K562 (cell line): ENCODE data around the gene DBH. TPM values are rescaled to one million over a fixed set of nuclear protein-coding genes. Genes with fewer than 3 reads are reported as not detected.

Experiments used
- ATAC-seq: fragments of 200-7000 bp; cut with Tn5 transposase; 3 replicates; pipeline ENCODE4 v1.9.1; 2020; ENCODE audit warnings: moderate library complexity
- BruUV-seq: library from RNA; stranded (reverse); fragments of 400-500 nt; replicated peaks from 2 replicates; lab custom pipeline; 2021; lab: Mats Ljungman, UMichigan
- CTCF ChIA-PET: fragments of 300-600 bp; formaldehyde crosslinking; extraction: SDS; loops from one replicate; lab custom pipeline; 2021; ENCODE audit warnings: low intra/inter-chr PET ratio; lab: Yijun Ruan, JAX
- POLR2A ChIA-PET: fragments of 300-600, 350-650 bp; sonication (Branson Sonifier 250); formaldehyde crosslinking; extraction: SDS; loops from one replicate; lab custom pipeline; 2021; ENCODE audit warnings: antibody characterized with exemption, inconsistent platforms; lab: Yijun Ruan, JAX
- DNase-seq, 4 experiments: peaks; one replicate each; pipeline versions ENCODE4 v3.0.0 to v3.0.0-alpha.2; 2011 to 2018; ENCODE audit warnings: low spot score in 3 of 4, mixed read lengths in 3 of 4; ENCODE audit errors: extremely low read depth in 1 of 4
- FAIRE-seq: peaks from 2 replicates; lab custom pipeline; 2011; peaks lifted over from hg19 to GRCh38; lab: Jason Lieb, UNC
- H2AFZ ChIP-seq: 2 replicates; pipeline ENCODE4 v1.6.0; 2011; ENCODE audit warnings: low read depth, low read length, control low read depth, inconsistent platforms
- H3K27ac ChIP-seq: fragments of 200-600 bp; 3 replicates; pipeline ENCODE4 v1.8.0; 2011; ENCODE audit warnings: low read depth, mild to moderate bottlenecking, control low read depth, inconsistent platforms, low read length, moderate library complexity, mixed read lengths; ENCODE audit errors: extremely low read depth
- H3K27me3 ChIP-seq, 2 experiments: fragments of 300-600 bp in 1 of 2; 2 replicates in 1 of 2; 3 replicates in 1 of 2; pipeline versions ENCODE4 v1.6.0 to v1.8.0; 2011; ENCODE audit warnings: inconsistent platforms in 2 of 2, low read length in 2 of 2, mild to moderate bottlenecking in 1 of 2, mixed read lengths in 1 of 2, moderate library complexity in 1 of 2; ENCODE audit not compliant: control insufficient read depth in 2 of 2, insufficient read depth in 2 of 2
- H3K36me3 ChIP-seq: fragments of 300-600 bp; 3 replicates; pipeline ENCODE4 v1.8.0; 2011; ENCODE audit warnings: mild to moderate bottlenecking, low read length, inconsistent platforms; ENCODE audit not compliant: control insufficient read depth, insufficient read depth
- H3K4me1 ChIP-seq, 2 experiments: fragments of 200-600 bp in 1 of 2; replicated peaks in 1 of 2; 2 replicates in 1 of 2; 3 replicates in 1 of 2; pipeline versions ENCODE4 v1.5.1 to v1.8.0; 2011; ENCODE audit warnings: inconsistent platforms in 2 of 2, low read length in 2 of 2, mild to moderate bottlenecking in 1 of 2, mixed read lengths in 1 of 2, moderate library complexity in 1 of 2; ENCODE audit not compliant: control insufficient read depth in 2 of 2, insufficient read depth in 2 of 2
- H3K4me2 ChIP-seq: 2 replicates; pipeline ENCODE4 v1.6.1; 2011; ENCODE audit warnings: low read length, control low read depth, inconsistent platforms, mixed read lengths; ENCODE audit not compliant: insufficient read depth
- H3K4me3 ChIP-seq: fragments of 200-600 bp; sonication (generic), shearing (Covaris generic); 2 replicates; pipeline ENCODE4 v1.5.1; 2016; ENCODE audit warnings: control low read depth, inconsistent platforms
- H3K79me2 ChIP-seq: fragments of 200-600 bp; 3 replicates; pipeline ENCODE4 v1.8.0; 2011; ENCODE audit warnings: low read length, inconsistent platforms; ENCODE audit not compliant: control insufficient read depth, insufficient read depth
- H3K9ac ChIP-seq, 2 experiments: 2 replicates each; pipeline versions ENCODE4 v1.6.0 to v1.6.1; 2011; ENCODE audit warnings: low read depth in 2 of 2, low read length in 2 of 2, control low read depth in 1 of 2, inconsistent platforms in 1 of 2, mild to moderate bottlenecking in 1 of 2, mixed read lengths in 1 of 2; ENCODE audit not compliant: insufficient read depth in 1 of 2
- H3K9me1 ChIP-seq: one replicate; pipeline ENCODE4 v1.6.0; 2011; ENCODE audit warnings: inconsistent platforms, mild to moderate bottlenecking, low read length, moderate library complexity; ENCODE audit not compliant: control insufficient read depth, insufficient read depth
- H3K9me3 ChIP-seq: replicated peaks from 2 replicates; pipeline ENCODE4 v1.5.1; 2011; ENCODE audit warnings: low read depth, low read length, inconsistent platforms; ENCODE audit not compliant: control insufficient read depth, insufficient read depth
- H4K20me1 ChIP-seq: replicated peaks from 2 replicates; pipeline ENCODE4 v1.6.1; 2011; ENCODE audit warnings: low read length, inconsistent platforms, mixed read lengths; ENCODE audit not compliant: control insufficient read depth, insufficient read depth
- ETV6 ChIP-seq, 3 experiments: fragments of 150-350 bp in 1 of 3; sonication (generic) in 1 of 3; formaldehyde crosslinking in 1 of 3; IDR thresholded peaks; 2 replicates each; pipeline versions ENCODE4 v1.6.1 to v1.8.0; 2014 to 2022; ENCODE audit warnings: borderline replicate concordance in 2 of 3, low read depth in 2 of 3, antibody characterized with exemption in 1 of 3, low read length in 1 of 3, mild to moderate bottlenecking in 1 of 3, missing genetic modification reagents in 1 of 3
- PHF8 ChIP-seq: fragments of 200-600 bp; sonication (generic); IDR thresholded peaks from 2 replicates; pipeline ENCODE4 v1.6.1; 2012; ENCODE audit warnings: mixed run types, mild to moderate bottlenecking, inconsistent platforms, low read length, moderate library complexity, borderline replicate concordance
- RFX1 ChIP-seq: fragments of 450-650 bp; IDR thresholded peaks from 2 replicates; pipeline ENCODE4 v1.6.1; 2016; ENCODE audit warnings: mild to moderate bottlenecking, moderate library complexity
- WGBS: fragments of 100-300 bp; shearing (Covaris generic); methylation state at CpG from one replicate; pipeline ENCODE4 v1.1.6; 2016; ENCODE audit warnings: low coverage, mixed read lengths; ENCODE audit not compliant: insufficient coverage; ENCODE audit errors: missing lambda C conversion rate; 5-methylcytosine and 5-hydroxymethylcytosine counted together
- in situ Hi-C: fragments of 300-500 bp; cut with MboI; formaldehyde crosslinking; loops from 4 replicates; pipeline ENCODE4 v1.15.0; 2018; ENCODE audit warnings: inconsistent platforms, mixed read lengths
- intact Hi-C: fragments of 100-400 bp; cut with micrococcal nuclease; formaldehyde crosslinking; loops from 2 replicates; pipeline ENCODE4 v1.14.2; 2022
- polyA plus RNA-seq, 8 experiments: library from polyadenylated mRNA; depleted of rRNA in 4 of 8; stranded (reverse) in 5 of 8; unstranded in 3 of 8; fragments of >200 nt; fragmentation: Nextera tagmentation in 2 of 8; fragmentation: Illumina TruSeq in 1 of 8; extraction: Ambion mirVana in 2 of 8; extraction: Trizol in 1 of 8; gene quantifications; 2 replicates each; pipeline versions ENCODE4 v1.2.1 to v1.2.3, GENCODE V29; 2011 to 2014; ENCODE audit warnings: inconsistent platforms in 1 of 8, missing spikeins in 1 of 8
- total RNA-seq, 7 experiments: library from RNA; depleted of rRNA in 6 of 7; stranded (reverse); fragments of >200 nt in 6 of 7; fragmentation: Illumina TruSeq in 2 of 7; extraction: Trizol in 2 of 7; gene quantifications; 2 replicates each; pipeline versions ENCODE4 v1.2.1 to v1.2.3, GENCODE V29; 2011 to 2021; ENCODE audit warnings: low replicate concordance in 1 of 7
- TF ChIP-seq, protein P1 (sequence below): sonication (generic); formaldehyde crosslinking; IDR thresholded peaks from 2 replicates; pipeline ENCODE4 v1.8.1; 2023; ENCODE audit warnings: mild to moderate bottlenecking, missing genetic modification reagents

DBH gene
- total and polyA plus RNA-seq, 9 of the 15 experiments (the other 6 are each of a cell fraction or from before 2014, with no cell fraction given) = not detected

DNA sequence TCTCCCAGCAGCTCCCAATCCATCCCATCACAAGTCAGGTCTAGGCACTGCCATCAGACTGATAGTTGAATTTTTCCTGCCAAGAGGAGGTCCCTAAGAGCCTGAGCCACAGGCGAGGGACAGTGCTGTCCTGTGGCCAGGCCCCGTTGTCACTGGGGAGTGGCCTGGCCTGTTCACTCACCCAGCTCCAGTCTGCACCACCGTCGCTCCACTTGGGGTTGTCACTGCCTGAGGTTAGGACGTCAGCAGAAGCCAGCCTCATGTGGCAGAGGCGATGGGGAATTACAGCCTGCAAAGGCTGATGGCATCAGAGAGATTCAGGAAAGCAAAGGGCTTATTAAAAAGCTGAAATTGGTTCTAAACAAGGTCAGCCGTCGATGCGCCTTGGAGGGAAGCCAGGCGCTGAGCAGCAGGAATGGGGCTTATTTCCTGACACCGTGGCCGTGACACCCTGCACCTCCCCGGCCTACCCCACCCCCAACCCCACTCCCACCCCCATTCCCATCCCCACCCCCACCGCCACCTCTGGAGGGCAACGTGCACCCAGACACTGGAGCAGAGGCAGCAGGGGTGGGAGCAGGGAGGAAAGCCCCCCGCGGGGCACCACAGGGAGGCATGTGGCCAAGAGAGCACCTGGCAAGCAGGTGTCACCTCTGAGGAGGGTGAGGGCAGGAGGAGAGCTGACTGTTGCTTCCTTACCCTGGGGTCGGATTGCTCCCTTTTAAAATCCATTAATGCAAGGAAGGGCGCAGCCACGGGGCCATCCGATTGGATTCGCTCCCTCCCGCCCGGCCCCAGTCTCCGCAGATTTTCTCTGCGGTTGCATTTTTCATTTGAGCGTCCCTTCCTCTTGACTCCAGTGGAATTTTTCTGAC is 3.1 kb upstream of the DBH start:
- H3K36me3 ChIP-seq = no peaks in the 10 kb centered on the region
- ATAC-seq (no peak), DNase-seq (no peak), FAIRE-seq (no peak)
- peaks cover 0 to 8% of the 10 kb centered on the region in 2 experiments; a peak in 3 of 5 replicates for H3K4me1 ChIP-seq
- intact Hi-C loops (no loop called here), in situ Hi-C loops (no loop called here)
- H3K4me3 ChIP-seq = no peak overlapping the region
- POLR2A ChIA-PET = interaction anchor here (1.2 kb wide), 1 partner anchor 15 kb away, joined by 3 read pairs; no protein-coding TSS in a partner anchor
- H3K9ac ChIP-seq = no peak overlapping the region; a peak in 1 of 4 replicates
- BruUV-seq = no TSS peak
- no peaks in the 10 kb centered on the region for H3K9me3 ChIP-seq
- WGBS = 0% methylated on average over 17 of the region's 27 CpGs
- no peak overlapping the region for H2AFZ ChIP-seq
- peaks cover 0 to 74% of the 10 kb centered on the region in 2 experiments; a peak in 2 of 5 replicates for H3K27me3 ChIP-seq
- TF ChIP-seq PHF8 (no peak), ETV6 (IDR thresholded peaks at IDR 0.05; ENCODE audit: borderline replicate concordance in 1 of 2, low read depth in 2 of 2, low read length in 1 of 2) (no peak), ETV6 (CRISPR knock-in tag; IDR thresholded peaks at IDR 0.05; ENCODE audit: borderline replicate concordance) (no peak), RFX1 (no peak)
- TF ChIP-seq, protein P1, sequence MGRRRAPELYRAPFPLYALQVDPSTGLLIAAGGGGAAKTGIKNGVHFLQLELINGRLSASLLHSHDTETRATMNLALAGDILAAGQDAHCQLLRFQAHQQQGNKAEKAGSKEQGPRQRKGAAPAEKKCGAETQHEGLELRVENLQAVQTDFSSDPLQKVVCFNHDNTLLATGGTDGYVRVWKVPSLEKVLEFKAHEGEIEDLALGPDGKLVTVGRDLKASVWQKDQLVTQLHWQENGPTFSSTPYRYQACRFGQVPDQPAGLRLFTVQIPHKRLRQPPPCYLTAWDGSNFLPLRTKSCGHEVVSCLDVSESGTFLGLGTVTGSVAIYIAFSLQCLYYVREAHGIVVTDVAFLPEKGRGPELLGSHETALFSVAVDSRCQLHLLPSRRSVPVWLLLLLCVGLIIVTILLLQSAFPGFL = no peak
- no peaks in the 10 kb centered on the region for H3K79me2 ChIP-seq
- H3K27ac ChIP-seq = no peak overlapping the region
- CTCF ChIA-PET = no interaction called here
- no peak overlapping the region for H3K4me2 ChIP-seq
- H3K9me1 ChIP-seq = no peaks in the 10 kb centered on the region
- peaks cover 2% of the 10 kb centered on the region; the same call in 1 of the 2 replicates for H4K20me1 ChIP-seq
